GM12878 (cell line): ENCODE measurements around the gene CCT6A. TPM values are rescaled to one million over a fixed set of nuclear protein-coding genes. Genes with fewer than 3 reads are reported as not detected.

Source experiments
- polyA plus RNA-seq, 11 experiments: library from polyadenylated mRNA; depleted of rRNA in 4 of 11; unstranded in 6 of 11; stranded (reverse) in 5 of 11; fragments of >200 nt; fragmentation: Nextera tagmentation in 4 of 11; fragmentation: Illumina TruSeq in 1 of 11; extraction: Ambion mirVana in 4 of 11; extraction: Trizol in 1 of 11; gene quantifications; 1 replicate in 1 of 11; 2 replicates in 10 of 11; pipeline versions ENCODE4 v1.2.1 to v1.2.3, GENCODE V29; 2011 to 2016; ENCODE audit warnings: inconsistent platforms in 2 of 11, missing spikeins in 2 of 11, low read depth in 1 of 11
- small RNA-seq: library from RNA; depleted of rRNA; stranded (forward); fragments of <200 nt; gene quantifications from one replicate; pipeline ENCODE3, GENCODE V24; 2014
- total RNA-seq, 4 experiments: library from RNA; depleted of rRNA in 3 of 4; stranded (reverse); fragments of >200 nt in 3 of 4; fragmentation: Illumina TruSeq in 1 of 4; extraction: Trizol in 1 of 4; gene quantifications; 2 replicates each; pipeline versions ENCODE4 v1.2.1 to v1.2.3, GENCODE V29; 2013 to 2021

Gene CCT6A
- total and polyA plus RNA-seq, 10 of the 15 experiments (the other 5 are each of a cell fraction or from before 2014, with no cell fraction given), result 191 to 480 (median 296) TPM

Small RNAs within 50 kb of the gene (small RNA-seq; reads per million reads assigned to genes)
- 0.12 reads per million for gene SNORA15
- not detected for gene SNORA22B

Other genes with a start within 250 kb of the CCT6A start
Only the 7 nearest of the 9 such genes appear.
- gene MRPS17, start 99.9 kb upstream of the CCT6A start, total RNA-seq (2014; rRNA removed), result 29.9 and 31.3 TPM in 2 replicates
- gene MRPS17, start 99.9 kb upstream of the CCT6A start, total RNA-seq (2014; rRNA removed; fragmentation: Illumina TruSeq; extraction: Trizol), result 26.4 and 28.6 TPM in 2 replicates
- 18.7 and 23.1 TPM in 2 replicates for gene MRPS17, start 99.9 kb upstream of the CCT6A start, total RNA-seq (2021)
- 28.6 and 32.2 TPM in 2 replicates for gene MRPS17, start 99.9 kb upstream of the CCT6A start, polyA plus RNA-seq (2011; rRNA removed)
- 25.8 and 26.2 TPM in 2 replicates for gene MRPS17, start 99.9 kb upstream of the CCT6A start, polyA plus RNA-seq (2014; fragmentation: Illumina TruSeq; extraction: Trizol)
- gene MRPS17, start 99.9 kb upstream of the CCT6A start, polyA plus RNA-seq (2014; fragmentation: Nextera tagmentation; extraction: Ambion mirVana), result 10 to 100 TPM; 72.9 to 74.5 TPM
- gene MRPS17, start 99.9 kb upstream of the CCT6A start, polyA plus RNA-seq (2014; rRNA removed), result 23.7 and 28.5 TPM in 2 replicates
- 10 to 100 TPM; 58.1 TPM for gene MRPS17, start 99.9 kb upstream of the CCT6A start, polyA plus RNA-seq (2016; fragmentation: Nextera tagmentation; extraction: Ambion mirVana)
- 47.7 TPM in 2 replicates for gene NIPSNAP2, start 87.2 kb upstream of the CCT6A start, total RNA-seq (2014; rRNA removed)
- 51.7 and 52.0 TPM in 2 replicates for gene NIPSNAP2, start 87.2 kb upstream of the CCT6A start, total RNA-seq (2014; rRNA removed; fragmentation: Illumina TruSeq; extraction: Trizol)
- 44.7 and 45.0 TPM in 2 replicates for gene NIPSNAP2, start 87.2 kb upstream of the CCT6A start, total RNA-seq (2021)
- 70.8 and 104 TPM in 2 replicates for gene NIPSNAP2, start 87.2 kb upstream of the CCT6A start, polyA plus RNA-seq (2011; rRNA removed)
- 62.9 and 102 TPM in 2 replicates for gene NIPSNAP2, start 87.2 kb upstream of the CCT6A start, polyA plus RNA-seq (2014; fragmentation: Illumina TruSeq; extraction: Trizol)
- gene NIPSNAP2, start 87.2 kb upstream of the CCT6A start, polyA plus RNA-seq (2014; fragmentation: Nextera tagmentation; extraction: Ambion mirVana), result 10 to 100 TPM; 24.7 to 29.9 TPM
- 38.8 and 46.9 TPM in 2 replicates for gene NIPSNAP2, start 87.2 kb upstream of the CCT6A start, polyA plus RNA-seq (2014; rRNA removed)
- gene NIPSNAP2, start 87.2 kb upstream of the CCT6A start, polyA plus RNA-seq (2016; fragmentation: Nextera tagmentation; extraction: Ambion mirVana), result 10 to 100 TPM; 83.8 to 88.5 TPM
- 35.3 and 36.4 TPM in 2 replicates for gene PSPH, start 321 bp upstream of the CCT6A start, total RNA-seq (2014; rRNA removed)
- gene PSPH, start 321 bp upstream of the CCT6A start, total RNA-seq (2014; rRNA removed; fragmentation: Illumina TruSeq; extraction: Trizol), result 20.1 and 21.2 TPM in 2 replicates
- 24.8 and 25.0 TPM in 2 replicates for gene PSPH, start 321 bp upstream of the CCT6A start, total RNA-seq (2021)
- gene PSPH, start 321 bp upstream of the CCT6A start, polyA plus RNA-seq (2011; rRNA removed), result 15.4 and 16.2 TPM in 2 replicates
- 9.1 and 23.0 TPM in 2 replicates for gene PSPH, start 321 bp upstream of the CCT6A start, polyA plus RNA-seq (2014; fragmentation: Illumina TruSeq; extraction: Trizol)
- 10 to 100 TPM in 1 of 2 experiments, 1 to 10 TPM in 1; 5.2 to 10.5 TPM for gene PSPH, start 321 bp upstream of the CCT6A start, polyA plus RNA-seq (2014; fragmentation: Nextera tagmentation; extraction: Ambion mirVana)
- gene PSPH, start 321 bp upstream of the CCT6A start, polyA plus RNA-seq (2014; rRNA removed), result 21.6 and 28.3 TPM in 2 replicates
- gene PSPH, start 321 bp upstream of the CCT6A start, polyA plus RNA-seq (2016; fragmentation: Nextera tagmentation; extraction: Ambion mirVana), result 10 to 100 TPM; 24.8 to 26.1 TPM
- gene SUMF2, start 12.5 kb downstream of the CCT6A start, total RNA-seq (2014; rRNA removed), result 84.6 and 96.1 TPM in 2 replicates
- 70.8 and 72.4 TPM in 2 replicates for gene SUMF2, start 12.5 kb downstream of the CCT6A start, total RNA-seq (2014; rRNA removed; fragmentation: Illumina TruSeq; extraction: Trizol)
- gene SUMF2, start 12.5 kb downstream of the CCT6A start, total RNA-seq (2021), result 102 and 103 TPM in 2 replicates
- gene SUMF2, start 12.5 kb downstream of the CCT6A start, polyA plus RNA-seq (2011; rRNA removed), result 57.6 and 70.5 TPM in 2 replicates
- gene SUMF2, start 12.5 kb downstream of the CCT6A start, polyA plus RNA-seq (2014; fragmentation: Illumina TruSeq; extraction: Trizol), result 87.4 and 106 TPM in 2 replicates
- gene SUMF2, start 12.5 kb downstream of the CCT6A start, polyA plus RNA-seq (2014; fragmentation: Nextera tagmentation; extraction: Ambion mirVana), result 10 to 100 TPM; 39.9 to 62.4 TPM
- gene SUMF2, start 12.5 kb downstream of the CCT6A start, polyA plus RNA-seq (2014; rRNA removed), result 85.7 and 93.0 TPM in 2 replicates
- gene SUMF2, start 12.5 kb downstream of the CCT6A start, polyA plus RNA-seq (2016; fragmentation: Nextera tagmentation; extraction: Ambion mirVana), result 10 to 100 TPM; 67.7 to 72.6 TPM
- 0.27 and 1.6 TPM in 2 replicates for gene PHKG1, start 41.2 kb downstream of the CCT6A start, total RNA-seq (2014; rRNA removed)
- gene PHKG1, start 41.2 kb downstream of the CCT6A start, total RNA-seq (2014; rRNA removed; fragmentation: Illumina TruSeq; extraction: Trizol), result 0.45 and 1.1 TPM in 2 replicates
- 0.64 and 0.82 TPM in 2 replicates for gene PHKG1, start 41.2 kb downstream of the CCT6A start, total RNA-seq (2021)
- gene PHKG1, start 41.2 kb downstream of the CCT6A start, polyA plus RNA-seq (2011; rRNA removed), result 0.62 and 1.4 TPM in 2 replicates
- 0.11 and 0.43 TPM in 2 replicates for gene PHKG1, start 41.2 kb downstream of the CCT6A start, polyA plus RNA-seq (2014; fragmentation: Illumina TruSeq; extraction: Trizol)
- under 1 TPM; 0.08 to 0.09 TPM for gene PHKG1, start 41.2 kb downstream of the CCT6A start, polyA plus RNA-seq (2014; fragmentation: Nextera tagmentation; extraction: Ambion mirVana)
- 0.86 and 1.2 TPM in 2 replicates for gene PHKG1, start 41.2 kb downstream of the CCT6A start, polyA plus RNA-seq (2014; rRNA removed)
- gene PHKG1, start 41.2 kb downstream of the CCT6A start, polyA plus RNA-seq (2016; fragmentation: Nextera tagmentation; extraction: Ambion mirVana), result under 1 TPM; 0.15 to 0.31 TPM
- gene CHCHD2, start 54.7 kb downstream of the CCT6A start, total RNA-seq (2014; rRNA removed), result 731 and 805 TPM in 2 replicates
- gene CHCHD2, start 54.7 kb downstream of the CCT6A start, total RNA-seq (2014; rRNA removed; fragmentation: Illumina TruSeq; extraction: Trizol), result 354 and 377 TPM in 2 replicates
- 662 and 669 TPM in 2 replicates for gene CHCHD2, start 54.7 kb downstream of the CCT6A start, total RNA-seq (2021)
- 576 and 621 TPM in 2 replicates for gene CHCHD2, start 54.7 kb downstream of the CCT6A start, polyA plus RNA-seq (2011; rRNA removed)
- 208 and 292 TPM in 2 replicates for gene CHCHD2, start 54.7 kb downstream of the CCT6A start, polyA plus RNA-seq (2014; fragmentation: Illumina TruSeq; extraction: Trizol)
- gene CHCHD2, start 54.7 kb downstream of the CCT6A start, polyA plus RNA-seq (2014; fragmentation: Nextera tagmentation; extraction: Ambion mirVana), result 100 to 1,000 TPM in 1 of 2 experiments, 10 to 100 TPM in 1; 97.8 to 374 TPM
- 678 and 750 TPM in 2 replicates for gene CHCHD2, start 54.7 kb downstream of the CCT6A start, polyA plus RNA-seq (2014; rRNA removed)
- gene CHCHD2, start 54.7 kb downstream of the CCT6A start, polyA plus RNA-seq (2016; fragmentation: Nextera tagmentation; extraction: Ambion mirVana), result 1,000 to 10,000 TPM; 1,252 to 1,291 TPM
- gene NUPR2, start 64.7 kb downstream of the CCT6A start, total RNA-seq (2014; rRNA removed), result not detected in 2 replicates
- gene NUPR2, start 64.7 kb downstream of the CCT6A start, total RNA-seq (2014; rRNA removed; fragmentation: Illumina TruSeq; extraction: Trizol), result not detected in 2 replicates
- gene NUPR2, start 64.7 kb downstream of the CCT6A start, total RNA-seq (2021), result not detected in 2 replicates
- gene NUPR2, start 64.7 kb downstream of the CCT6A start, polyA plus RNA-seq (2011; rRNA removed), result not detected in 2 replicates
- gene NUPR2, start 64.7 kb downstream of the CCT6A start, polyA plus RNA-seq (2014; fragmentation: Illumina TruSeq; extraction: Trizol), result not detected in 2 replicates
- gene NUPR2, start 64.7 kb downstream of the CCT6A start, polyA plus RNA-seq (2014; fragmentation: Nextera tagmentation; extraction: Ambion mirVana), result not detected
- gene NUPR2, start 64.7 kb downstream of the CCT6A start, polyA plus RNA-seq (2014; rRNA removed), result not detected in 2 replicates
- gene NUPR2, start 64.7 kb downstream of the CCT6A start, polyA plus RNA-seq (2016; fragmentation: Nextera tagmentation; extraction: Ambion mirVana), result not detected